ENCODE measurements around the gene HNRNPA0.
"Not testable (repeated sequence)": the region's sequence is repeated elsewhere in the genome, so short reads cannot be mapped to it uniquely, and the experiment has no call there.

Gene HNRNPA0

DNA sequence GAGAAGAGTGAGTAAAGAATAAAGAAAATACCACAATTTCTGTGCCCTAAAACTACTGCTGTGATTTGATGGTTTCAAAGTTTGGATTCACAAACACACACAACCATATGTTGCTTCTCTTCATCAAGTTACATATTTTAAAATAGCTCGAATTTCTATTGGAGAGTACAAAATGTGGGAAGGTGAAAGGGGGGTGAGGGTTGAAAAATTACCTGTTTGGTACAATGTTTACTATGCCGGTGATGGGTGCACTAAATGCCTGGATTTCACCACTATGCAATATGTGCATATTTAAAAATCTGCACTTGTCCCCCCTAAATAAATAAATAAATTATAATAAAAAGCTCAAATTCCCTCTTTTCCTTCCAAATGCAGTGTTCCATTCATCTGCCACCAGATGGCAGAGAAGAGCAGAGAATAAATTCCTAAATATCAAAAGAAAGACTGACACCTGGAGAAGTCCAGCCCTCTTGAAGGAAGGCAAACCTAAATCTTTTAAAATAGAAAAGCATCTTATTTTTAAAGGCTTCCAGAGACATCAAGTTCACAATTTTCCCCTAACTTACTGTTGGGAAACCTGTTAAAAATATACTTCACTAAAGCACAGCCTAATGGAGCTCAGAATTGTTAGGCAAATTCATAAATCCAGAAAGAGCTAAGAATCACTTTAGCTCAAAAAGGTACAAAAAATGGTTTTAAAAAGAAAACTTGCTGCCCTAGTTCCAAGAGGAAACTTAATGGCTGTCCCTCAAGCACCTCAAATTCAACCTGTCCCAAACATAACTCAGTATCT is 24.8 kb upstream of the HNRNPA0 start:
- peak; percentile 58; the same call in 2 of the 3 replicates for ATAC-seq
- TF ChIP-seq OSR1 (CRISPR knock-in tag; IDR thresholded peaks at IDR 0.05) (no peak), ARNTL (CRISPR knock-in tag; IDR thresholded peaks at IDR 0.05; ENCODE audit: borderline replicate concordance, low read depth) (no peak), PPARA (CRISPR knock-in tag; IDR thresholded peaks at IDR 0.05; ENCODE audit: borderline replicate concordance) (no peak), ZNF70 (CRISPR knock-in tag; IDR thresholded peaks at IDR 0.05) (no peak), ZFP3 (CRISPR knock-in tag; IDR thresholded peaks at IDR 0.05) (no peak), ISL1 (CRISPR knock-in tag; IDR thresholded peaks at IDR 0.05) (no peak), ESRRG (CRISPR knock-in tag; IDR thresholded peaks at IDR 0.05) (no peak), GLIS3 (CRISPR knock-in tag; IDR thresholded peaks at IDR 0.05) (no peak), ZC3H10 (CRISPR knock-in tag; IDR thresholded peaks at IDR 0.05) (no peak), RARB (CRISPR knock-in tag; IDR thresholded peaks at IDR 0.05) (no peak), SNAI2 (CRISPR knock-in tag; IDR thresholded peaks at IDR 0.05) (no peak)
- TF ChIP-seq, protein P1, sequence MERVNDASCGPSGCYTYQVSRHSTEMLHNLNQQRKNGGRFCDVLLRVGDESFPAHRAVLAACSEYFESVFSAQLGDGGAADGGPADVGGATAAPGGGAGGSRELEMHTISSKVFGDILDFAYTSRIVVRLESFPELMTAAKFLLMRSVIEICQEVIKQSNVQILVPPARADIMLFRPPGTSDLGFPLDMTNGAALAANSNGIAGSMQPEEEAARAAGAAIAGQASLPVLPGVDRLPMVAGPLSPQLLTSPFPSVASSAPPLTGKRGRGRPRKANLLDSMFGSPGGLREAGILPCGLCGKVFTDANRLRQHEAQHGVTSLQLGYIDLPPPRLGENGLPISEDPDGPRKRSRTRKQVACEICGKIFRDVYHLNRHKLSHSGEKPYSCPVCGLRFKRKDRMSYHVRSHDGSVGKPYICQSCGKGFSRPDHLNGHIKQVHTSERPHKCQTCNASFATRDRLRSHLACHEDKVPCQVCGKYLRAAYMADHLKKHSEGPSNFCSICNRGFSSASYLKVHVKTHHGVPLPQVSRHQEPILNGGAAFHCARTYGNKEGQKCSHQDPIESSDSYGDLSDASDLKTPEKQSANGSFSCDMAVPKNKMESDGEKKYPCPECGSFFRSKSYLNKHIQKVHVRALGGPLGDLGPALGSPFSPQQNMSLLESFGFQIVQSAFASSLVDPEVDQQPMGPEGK (CRISPR knock-in tag; IDR thresholded peaks at IDR 0.05; ENCODE audit: borderline replicate concordance), result no peak
- TF ChIP-seq, protein P2, sequence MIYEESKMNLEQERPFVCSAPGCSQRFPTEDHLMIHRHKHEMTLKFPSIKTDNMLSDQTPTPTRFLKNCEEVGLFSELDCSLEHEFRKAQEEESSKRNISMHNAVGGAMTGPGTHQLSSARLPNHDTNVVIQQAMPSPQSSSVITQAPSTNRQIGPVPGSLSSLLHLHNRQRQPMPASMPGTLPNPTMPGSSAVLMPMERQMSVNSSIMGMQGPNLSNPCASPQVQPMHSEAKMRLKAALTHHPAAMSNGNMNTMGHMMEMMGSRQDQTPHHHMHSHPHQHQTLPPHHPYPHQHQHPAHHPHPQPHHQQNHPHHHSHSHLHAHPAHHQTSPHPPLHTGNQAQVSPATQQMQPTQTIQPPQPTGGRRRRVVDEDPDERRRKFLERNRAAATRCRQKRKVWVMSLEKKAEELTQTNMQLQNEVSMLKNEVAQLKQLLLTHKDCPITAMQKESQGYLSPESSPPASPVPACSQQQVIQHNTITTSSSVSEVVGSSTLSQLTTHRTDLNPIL (CRISPR knock-in tag; IDR thresholded peaks at IDR 0.05; ENCODE audit: low read depth), result no peak

DNA sequence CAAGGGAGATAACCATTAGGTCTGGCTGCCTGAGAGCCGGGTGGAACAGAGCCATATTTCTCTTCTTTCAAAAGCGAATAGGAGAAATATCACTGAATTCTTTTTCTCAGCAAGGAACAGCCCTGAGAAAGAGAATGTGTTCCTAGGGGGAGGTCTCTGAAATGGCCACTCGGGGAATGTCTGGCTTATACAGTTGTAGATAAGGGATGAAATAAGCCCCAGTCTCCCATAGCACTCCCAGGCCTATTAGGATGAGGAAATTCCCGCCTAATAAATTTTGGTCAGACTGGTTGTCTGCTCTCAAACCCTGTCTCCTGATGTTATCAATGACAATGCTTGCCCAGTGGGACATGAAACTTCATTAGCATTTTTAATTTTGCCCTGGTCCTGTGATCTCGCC is 13.8 kb upstream of the HNRNPA0 start:
- not testable (repeated sequence) for ATAC-seq

DNA sequence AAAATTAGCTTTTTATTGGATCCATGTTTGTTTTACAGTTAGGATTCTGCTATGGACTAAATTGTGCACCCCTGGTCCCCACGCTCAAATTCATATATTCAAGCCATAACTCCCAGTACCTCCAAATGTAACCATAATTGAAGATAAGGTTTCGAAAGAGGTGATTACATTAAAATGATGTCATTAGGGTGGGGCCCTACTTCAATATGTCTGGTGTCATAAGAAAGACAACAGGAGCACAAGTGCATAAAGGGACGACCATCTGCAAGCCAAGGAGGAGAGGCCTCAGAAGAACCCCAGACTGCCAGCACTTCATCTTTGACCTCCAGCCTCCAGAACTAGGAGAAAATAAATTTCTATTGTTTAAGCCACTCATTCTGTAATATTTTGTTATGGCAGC is 7.4 kb upstream of the HNRNPA0 start:
- TF ChIP-seq, protein P3, sequence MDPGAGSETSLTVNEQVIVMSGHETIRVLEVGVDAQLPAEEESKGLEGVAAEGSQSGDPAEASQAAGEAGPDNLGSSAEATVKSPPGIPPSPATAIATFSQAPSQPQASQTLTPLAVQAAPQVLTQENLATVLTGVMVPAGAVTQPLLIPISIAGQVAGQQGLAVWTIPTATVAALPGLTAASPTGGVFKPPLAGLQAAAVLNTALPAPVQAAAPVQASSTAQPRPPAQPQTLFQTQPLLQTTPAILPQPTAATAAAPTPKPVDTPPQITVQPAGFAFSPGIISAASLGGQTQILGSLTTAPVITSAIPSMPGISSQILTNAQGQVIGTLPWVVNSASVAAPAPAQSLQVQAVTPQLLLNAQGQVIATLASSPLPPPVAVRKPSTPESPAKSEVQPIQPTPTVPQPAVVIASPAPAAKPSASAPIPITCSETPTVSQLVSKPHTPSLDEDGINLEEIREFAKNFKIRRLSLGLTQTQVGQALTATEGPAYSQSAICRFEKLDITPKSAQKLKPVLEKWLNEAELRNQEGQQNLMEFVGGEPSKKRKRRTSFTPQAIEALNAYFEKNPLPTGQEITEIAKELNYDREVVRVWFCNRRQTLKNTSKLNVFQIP (CRISPR knock-in tag; IDR thresholded peaks at IDR 0.05; ENCODE audit: borderline replicate concordance, low read depth), result no peak
- TF ChIP-seq OSR1 (CRISPR knock-in tag; IDR thresholded peaks at IDR 0.05), result no peak
- no peak for TF ChIP-seq ISL1 (CRISPR knock-in tag; IDR thresholded peaks at IDR 0.05)
- TF ChIP-seq TCF4 (CRISPR knock-in tag; IDR thresholded peaks at IDR 0.05; ENCODE audit: borderline replicate concordance), result no peak
- no peak for TF ChIP-seq TOX (CRISPR knock-in tag; IDR thresholded peaks at IDR 0.05; ENCODE audit: borderline replicate concordance)
- TF ChIP-seq ZNF565 (CRISPR knock-in tag; conservative IDR thresholded peaks at IDR 0.05; ENCODE audit: low read depth), result no peak
- no peak for TF ChIP-seq ZNF8 (CRISPR knock-in tag; IDR thresholded peaks at IDR 0.05)
- TF ChIP-seq ZFP30 (CRISPR knock-in tag; IDR thresholded peaks at IDR 0.05), result no peak
- no peak for TF ChIP-seq CSDC2 (CRISPR knock-in tag; IDR thresholded peaks at IDR 0.05)
- no peak for ATAC-seq

DNA sequence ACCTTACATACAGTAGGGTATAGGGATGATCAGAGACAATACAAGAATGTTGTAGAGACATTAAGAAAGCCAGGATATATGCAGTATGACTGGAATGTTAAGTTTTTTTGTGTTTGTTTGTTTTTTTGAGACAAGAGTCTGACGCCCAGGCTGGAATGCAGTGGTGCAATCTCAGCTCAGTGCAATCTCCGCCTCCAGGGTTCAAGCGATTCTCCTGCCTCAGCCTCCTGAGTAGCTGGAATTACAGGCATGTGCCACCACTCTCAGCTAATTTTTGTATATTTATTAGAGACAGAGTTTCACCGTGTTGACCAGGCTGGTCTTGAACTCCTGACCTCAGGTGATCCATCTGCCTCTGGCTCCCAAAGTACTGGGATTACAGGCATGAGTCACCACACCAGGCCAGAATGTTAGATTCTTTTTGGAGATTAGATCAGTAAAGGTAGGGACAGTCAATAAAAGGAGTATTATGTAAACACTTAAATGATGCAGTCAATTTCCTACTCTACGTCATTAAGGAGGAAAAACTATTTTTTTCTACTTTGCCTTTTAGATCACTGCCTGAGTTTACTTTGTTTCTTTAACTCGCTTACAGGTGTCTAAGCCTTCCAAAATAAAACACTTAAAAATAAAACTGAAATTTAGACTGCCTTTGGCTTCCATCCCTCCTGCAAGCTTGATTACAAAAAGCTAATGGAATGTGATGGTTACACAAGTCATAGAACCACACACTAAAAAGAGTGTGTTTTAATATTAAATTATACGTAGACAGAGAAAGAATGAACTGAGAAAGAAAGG is 6.8 kb upstream of the HNRNPA0 start:
- ATAC-seq, result no peak
- TF ChIP-seq ZNF8 (CRISPR knock-in tag; IDR thresholded peaks at IDR 0.05) (no peak), ZNF70 (CRISPR knock-in tag; IDR thresholded peaks at IDR 0.05) (peak; percentile 91), OSR1 (CRISPR knock-in tag; IDR thresholded peaks at IDR 0.05) (no peak), ZC3H10 (CRISPR knock-in tag; IDR thresholded peaks at IDR 0.05) (no peak)

DNA sequence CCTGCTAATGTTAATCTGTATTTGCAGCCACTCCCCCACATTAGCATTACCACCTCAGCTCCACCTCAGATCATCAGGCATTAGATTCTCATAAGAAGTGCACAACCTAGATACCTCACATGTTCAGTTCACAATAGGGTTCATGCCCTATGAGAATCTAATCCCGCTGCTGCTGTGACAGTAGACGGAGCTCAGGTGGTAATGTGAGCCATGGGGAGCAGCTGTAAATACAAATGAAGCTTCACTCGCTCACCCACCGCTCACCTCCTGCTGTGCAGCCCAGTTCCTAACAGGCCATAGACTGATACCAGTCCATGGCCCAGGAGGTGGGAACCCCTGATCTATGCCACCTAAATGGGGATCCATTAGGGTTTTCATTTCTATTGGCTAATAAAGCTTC is 6.1 kb upstream of the HNRNPA0 start:
- ATAC-seq, result no peak
- no peak for TF ChIP-seq BACH2 (CRISPR knock-in tag; IDR thresholded peaks at IDR 0.05; ENCODE audit: borderline replicate concordance)
- no peak for TF ChIP-seq ZC3H10 (CRISPR knock-in tag; IDR thresholded peaks at IDR 0.05)
- TF ChIP-seq GLIS3 (CRISPR knock-in tag; IDR thresholded peaks at IDR 0.05), result no peak
